Adrenal gland (tissue), 12 donors: Measurements from ENCODE around the gene DOCK4. TPM values are rescaled to one million over a fixed set of nuclear protein-coding genes. Genes with fewer than 3 reads are reported as not detected.

Source experiments
- DNase-seq, 7 donors: peaks; one replicate each; pipeline ENCODE4 v3.0.0-alpha.2; 2019 to 2020
- H3K27ac ChIP-seq, 5 donors: fragments of 200-600 bp; sonication (generic) in 4 of 5; 1 replicate in 3 of 5; 2 replicates in 2 of 5; pipeline versions ENCODE4 v1.5.1 to v1.8.0; 2016 to 2020; ENCODE audit warnings: mild to moderate bottlenecking in 1 of 5
- H3K27me3 ChIP-seq: fragments of 200-600 bp; 2 replicates; pipeline ENCODE4 v1.8.0; 2021
- H3K36me3 ChIP-seq, 2 donors: fragments of 200-600 bp; replicated peaks in 1 of 2; 1 replicate in 1 of 2; 2 replicates in 1 of 2; pipeline versions ENCODE4 v1.5.1 to v1.8.0; 2018 to 2022
- H3K4me1 ChIP-seq, 2 donors: fragments of 200-600 bp; replicated peaks in 1 of 2; 1 replicate in 1 of 2; 2 replicates in 1 of 2; pipeline versions ENCODE4 v1.5.1 to v1.8.0; 2018 to 2021
- H3K4me3 ChIP-seq, 4 donors: fragments of 200-600 bp; sonication (generic) in 3 of 4; one replicate each; pipeline ENCODE4 v1.5.1; 2016 to 2018
- H3K9me3 ChIP-seq, 3 donors: fragments of 200-600 bp; sonication (generic) in 1 of 3; replicated peaks in 1 of 3; 1 replicate in 2 of 3; 2 replicates in 1 of 3; pipeline versions ENCODE4 v1.5.1 to v1.8.0; 2016 to 2021
- CTCF ChIP-seq, 6 experiments: fragments of 450-650 bp in 4 of 6; fragments of 200-600 bp in 2 of 6; sonication (generic) in 1 of 6; IDR thresholded peaks; 1 replicate in 5 of 6; 2 replicates in 1 of 6; pipeline versions ENCODE4 v1.5.1 to v1.8.0; 2016 to 2021; ENCODE audit warnings: antibody characterized with exemption in 6 of 6, mild to moderate bottlenecking in 2 of 6, moderate library complexity in 1 of 6
- POLR2A ChIP-seq, 2 donors: fragments of 450-650 bp; IDR thresholded peaks; one replicate each; pipeline ENCODE4 v1.6.1; 2017; ENCODE audit warnings: antibody characterized with exemption in 2 of 2, mild to moderate bottlenecking in 2 of 2, moderate library complexity in 1 of 2
- WGBS, 4 donors: extraction: QIAGEN DNeasy Blood & Tissue Kit in 2 of 4; methylation state at CpG; one replicate each; pipeline versions ENCODE4 v1.1.5 to v1.1.7; 2013 to 2017; 5-methylcytosine and 5-hydroxymethylcytosine counted together
- intact Hi-C, 2 donors: fragments of 100-400 bp; cut with DNase I; formaldehyde crosslinking; loops; one replicate each; pipeline versions ENCODE4 v1.14.1 to v1.15.0; 2022 to 2023
- polyA plus RNA-seq, 3 donors: library from polyadenylated mRNA; stranded (reverse); fragments of 200-250 nt in 2 of 3; fragments of 350-450 nt in 1 of 3; fragmentation: Illumina TruSeq in 1 of 3; extraction: RNeasy Lipid Tissue Mini Kit (QIAGEN cat#74804) in 1 of 3; gene quantifications; one replicate each; pipeline ENCODE4 v1.2.3, GENCODE V29; 2013 to 2014
- total RNA-seq, 9 donors: library from RNA; depleted of rRNA in 4 of 9; stranded (reverse); fragments of >200 nt in 4 of 9; fragments of 120-200 nt in 1 of 9; fragmentation: NEBNext Ultra II Directional in 1 of 9; extraction: Animal tissue kit (Norgen Biotek cat#: 25700) in 1 of 9; gene quantifications; one replicate each; pipeline versions ENCODE4 v1.1.0 to v1.2.4, GENCODE V29; 2013 to 2023
- donor health status: healthy with polysubstance abuse.
- donor health status: Bipolar disorder and iron deficiency.
- donor health status: DM: yes; HTN: yes; CAD: no.
- donor health status: DM: no; HTN: no; CAD: no.
- donor health status: DM: no; HTN: no; CAD: no.
- donor health status: DM: yes; HTN: yes; CAD: no.

The DOCK4 gene
- total and polyA plus RNA-seq, 12 donors = 6.2 to 37.6 (median 21.1) TPM

- Histone ChIP-seq H3K36me3 (no peaks in the 10 kb centered on the region), H3K27me3 (no peaks in the 10 kb centered on the region), H3K4me3 (no peak overlapping the region), H3K27ac (no peak overlapping the region), H3K9me3 (no peaks in the 10 kb centered on the region), H3K4me1 (no peaks in the 10 kb centered on the region)
- 68 to 88% (median 79%) methylated on average over 2 of the region's 2 CpGs for WGBS, 4 donors
- DNase-seq = no peak
- TF ChIP-seq CTCF (IDR thresholded peaks at IDR 0.05) (no peak), POLR2A (IDR thresholded peaks at IDR 0.05) (no peak)
- intact Hi-C loops = no loop called here
These were observed 139.0 kb downstream of the DOCK4 start for GRCh38 chr7:112067200-112067599.

GRCh38 chr7:112065758-112066157 is 140.4 kb downstream of the DOCK4 start:
- 50 to 80% (median 60%) methylated on average over 1 of the region's 1 CpG for WGBS, 4 donors
- intact Hi-C loops = no loop called here
- no peaks in the 10 kb centered on the region for H3K4me1 ChIP-seq
- no peak for DNase-seq
- H3K9me3 ChIP-seq = no peaks in the 10 kb centered on the region
- H3K27me3 ChIP-seq = no peaks in the 10 kb centered on the region
- no peak for TF ChIP-seq POLR2A (IDR thresholded peaks at IDR 0.05)
- TF ChIP-seq CTCF (IDR thresholded peaks at IDR 0.05) = no peak
- no peak overlapping the region for H3K4me3 ChIP-seq
- no peak overlapping the region for H3K27ac ChIP-seq
- no peaks in the 10 kb centered on the region for H3K36me3 ChIP-seq

- Histone ChIP-seq H3K4me1 (peaks cover 0 to 3% of the 10 kb centered on the region in 2 donors), H3K27me3 (no peaks in the 10 kb centered on the region), H3K4me3 (no peak overlapping the region), H3K27ac (no peak overlapping the region), H3K9me3 (no peaks in the 10 kb centered on the region), H3K36me3 (no peaks in the 10 kb centered on the region)
- 89 to 97% (median 93%) methylated on average over 5 of the region's 5 CpGs for WGBS, 4 donors
- intact Hi-C loops = no loop called here
- TF ChIP-seq POLR2A (IDR thresholded peaks at IDR 0.05) (no peak), CTCF (IDR thresholded peaks at IDR 0.05) (no peak)
- no peak for DNase-seq
These were observed 141.4 kb downstream of the DOCK4 start for GRCh38 chr7:112064627-112065385.

- TF ChIP-seq CTCF (IDR thresholded peaks at IDR 0.05) (no peak), POLR2A (IDR thresholded peaks at IDR 0.05) (no peak)
- H3K27me3 ChIP-seq = no peaks in the 10 kb centered on the region
- DNase-seq = no peak
- no peaks in the 10 kb centered on the region for H3K36me3 ChIP-seq
- no peaks in the 10 kb centered on the region for H3K9me3 ChIP-seq
- H3K4me1 ChIP-seq = peaks cover 0 to 5% of the 10 kb centered on the region in 2 donors
- H3K27ac ChIP-seq = no peak overlapping the region
- intact Hi-C loops = no loop called here
- 90 to 95% (median 95%) methylated on average over 1 to 2 of the region's 2 CpGs for WGBS, 4 donors
- H3K4me3 ChIP-seq = no peak overlapping the region
These were observed 142.2 kb downstream of the DOCK4 start for GRCh38 chr7:112063974-112064373.
